ENCODE measurements around the gene TNXB.
"Not testable (repeated sequence)": the region's sequence is repeated elsewhere in the genome, so short reads cannot be mapped to it uniquely, and the experiment has no call there.

TNXB gene

DNA sequence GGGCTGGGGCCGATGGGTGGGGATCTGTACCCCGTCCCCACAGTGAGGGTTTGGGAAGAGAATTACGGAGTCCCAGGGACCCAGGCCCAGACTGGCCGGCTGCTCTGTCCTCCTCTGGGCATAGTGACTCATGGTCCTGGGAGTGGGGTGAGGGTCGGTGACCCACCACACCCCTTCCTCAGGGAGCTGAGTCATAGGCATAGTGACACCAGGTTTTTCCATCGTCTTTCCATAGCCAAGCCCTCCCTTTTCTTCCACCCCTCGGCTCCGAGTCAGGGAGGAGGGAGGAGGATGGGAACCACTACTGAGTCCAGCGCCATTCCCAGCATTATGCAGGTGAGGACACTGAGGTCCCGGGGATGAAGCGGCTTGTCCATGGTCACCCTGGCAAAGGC, 62.1 kb downstream of the TNXB start:
- H2AFZ ChIP-seq (ENCODE audit: low read depth) = no peak overlapping the region
- H4K20me1 ChIP-seq (ENCODE audit: insufficient read depth) = no peaks in the 10 kb centered on the region
- H3K36me3 ChIP-seq (ENCODE audit: insufficient read depth) = no peaks in the 10 kb centered on the region
- no peaks in the 10 kb centered on the region for H3K4me1 ChIP-seq (ENCODE audit: low read depth, poor library complexity, severe bottlenecking)
- H3K27ac ChIP-seq = no peak overlapping the region
- H3K27me3 ChIP-seq (ENCODE audit: insufficient read depth, low read depth) = peaks cover 46% of the 10 kb centered on the region
- no peaks in the 10 kb centered on the region for H3K79me2 ChIP-seq (ENCODE audit: insufficient read depth, low read depth)
- H3K4me3 ChIP-seq (IDR thresholded peaks at IDR 0.05; ENCODE audit: insufficient read depth, low read depth, low read length) = no peak overlapping the region
- H3K4me2 ChIP-seq = no peak overlapping the region
- TF ChIP-seq, protein P1, sequence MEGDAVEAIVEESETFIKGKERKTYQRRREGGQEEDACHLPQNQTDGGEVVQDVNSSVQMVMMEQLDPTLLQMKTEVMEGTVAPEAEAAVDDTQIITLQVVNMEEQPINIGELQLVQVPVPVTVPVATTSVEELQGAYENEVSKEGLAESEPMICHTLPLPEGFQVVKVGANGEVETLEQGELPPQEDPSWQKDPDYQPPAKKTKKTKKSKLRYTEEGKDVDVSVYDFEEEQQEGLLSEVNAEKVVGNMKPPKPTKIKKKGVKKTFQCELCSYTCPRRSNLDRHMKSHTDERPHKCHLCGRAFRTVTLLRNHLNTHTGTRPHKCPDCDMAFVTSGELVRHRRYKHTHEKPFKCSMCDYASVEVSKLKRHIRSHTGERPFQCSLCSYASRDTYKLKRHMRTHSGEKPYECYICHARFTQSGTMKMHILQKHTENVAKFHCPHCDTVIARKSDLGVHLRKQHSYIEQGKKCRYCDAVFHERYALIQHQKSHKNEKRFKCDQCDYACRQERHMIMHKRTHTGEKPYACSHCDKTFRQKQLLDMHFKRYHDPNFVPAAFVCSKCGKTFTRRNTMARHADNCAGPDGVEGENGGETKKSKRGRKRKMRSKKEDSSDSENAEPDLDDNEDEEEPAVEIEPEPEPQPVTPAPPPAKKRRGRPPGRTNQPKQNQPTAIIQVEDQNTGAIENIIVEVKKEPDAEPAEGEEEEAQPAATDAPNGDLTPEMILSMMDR (conservative IDR thresholded peaks at IDR 0.05; ENCODE audit: low read depth, low read length) = no peak
- H3K9ac ChIP-seq = no peak overlapping the region

DNA sequence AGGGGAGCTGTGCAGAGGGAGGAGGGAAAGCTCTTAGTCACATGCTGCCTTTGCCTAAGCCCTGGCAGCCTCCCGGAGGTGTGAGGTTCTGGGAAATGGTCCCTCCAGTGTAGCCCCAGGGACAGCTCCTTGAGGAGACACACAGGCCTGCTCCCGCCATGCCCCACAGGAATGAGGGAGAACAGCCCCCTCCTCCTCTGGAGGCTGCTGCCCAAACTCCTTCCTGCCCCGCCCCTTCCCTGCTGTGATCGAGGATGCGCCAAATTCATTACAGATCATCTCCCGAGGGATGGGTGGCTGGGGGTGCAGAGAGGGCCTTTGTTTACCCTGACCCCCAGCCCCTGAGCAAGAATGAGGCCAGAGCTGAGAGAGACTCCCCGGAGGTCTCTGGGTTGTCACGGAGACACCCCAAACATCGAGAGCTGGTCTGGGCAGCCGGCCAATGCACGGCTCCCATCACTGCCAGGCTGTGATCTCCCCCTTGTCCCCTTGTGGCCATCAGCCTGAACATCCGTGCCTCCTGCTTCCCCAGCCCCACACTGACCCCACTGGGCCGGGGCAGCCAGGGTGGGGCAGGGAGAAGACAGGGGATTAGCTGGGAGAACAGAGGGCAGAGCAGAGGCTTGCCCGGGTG, 62.6 kb downstream of the TNXB start:
- H3K9ac ChIP-seq = no peak overlapping the region
- no peak overlapping the region for H3K4me2 ChIP-seq
- H2AFZ ChIP-seq (ENCODE audit: low read depth) = no peak overlapping the region
- TF ChIP-seq, protein P1 (conservative IDR thresholded peaks at IDR 0.05; ENCODE audit: low read depth, low read length) = no peak
- H3K79me2 ChIP-seq (ENCODE audit: insufficient read depth, low read depth) = no peaks in the 10 kb centered on the region
- H3K4me3 ChIP-seq (IDR thresholded peaks at IDR 0.05; ENCODE audit: insufficient read depth, low read depth, low read length) = no peak overlapping the region
- no peaks in the 10 kb centered on the region for H3K4me1 ChIP-seq (ENCODE audit: low read depth, poor library complexity, severe bottlenecking)
- H3K36me3 ChIP-seq (ENCODE audit: insufficient read depth) = no peaks in the 10 kb centered on the region
- no peak overlapping the region for H3K27ac ChIP-seq
- peaks cover 41% of the 10 kb centered on the region for H3K27me3 ChIP-seq (ENCODE audit: insufficient read depth, low read depth)
- no peaks in the 10 kb centered on the region for H4K20me1 ChIP-seq (ENCODE audit: insufficient read depth)

DNA sequence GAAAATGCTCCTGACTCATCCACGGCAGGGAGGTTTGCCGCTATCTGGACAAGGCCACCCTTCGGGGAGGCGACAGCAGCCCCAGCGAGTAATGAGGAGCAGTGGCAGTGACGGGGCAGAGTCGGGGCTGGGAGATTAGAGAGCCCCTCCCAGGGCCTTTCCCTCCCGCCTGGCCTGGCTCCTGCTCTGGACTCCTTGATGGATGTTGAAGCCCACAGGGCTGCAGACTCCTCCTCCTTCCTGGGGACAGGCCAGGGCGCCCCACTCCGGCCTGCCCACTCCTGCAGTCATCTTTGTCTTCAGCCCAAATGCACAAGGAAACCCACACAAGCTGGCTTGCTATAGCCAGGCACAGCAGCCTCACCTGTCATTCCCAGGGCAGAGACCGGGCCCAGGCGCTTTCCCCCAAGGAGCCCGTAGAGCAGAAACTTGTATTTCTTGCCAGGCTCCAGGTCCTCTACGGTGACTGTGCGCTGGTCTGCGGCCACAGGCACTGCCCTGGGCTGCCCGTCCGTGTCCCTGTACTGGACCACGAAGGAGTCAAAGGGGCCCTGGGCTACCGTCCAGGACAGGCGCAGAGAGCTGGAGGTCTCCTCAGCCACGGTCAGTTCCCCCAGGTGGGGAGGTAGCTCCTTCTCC, 63.2 kb downstream of the TNXB start:
- Histone ChIP-seq H3K27ac (no peak overlapping the region), H3K9ac (no peak overlapping the region), H3K4me3 (IDR thresholded peaks at IDR 0.05; ENCODE audit: insufficient read depth, low read depth, low read length) (no peak overlapping the region), H3K27me3 (ENCODE audit: insufficient read depth, low read depth) (peaks cover 34% of the 10 kb centered on the region), H3K4me2 (no peak overlapping the region), H4K20me1 (ENCODE audit: insufficient read depth) (no peaks in the 10 kb centered on the region), H3K4me1 (ENCODE audit: low read depth, poor library complexity, severe bottlenecking) (no peaks in the 10 kb centered on the region), H3K36me3 (ENCODE audit: insufficient read depth) (no peaks in the 10 kb centered on the region), H3K79me2 (ENCODE audit: insufficient read depth, low read depth) (no peaks in the 10 kb centered on the region), H2AFZ (ENCODE audit: low read depth) (no peak overlapping the region)
- TF ChIP-seq, protein P1 (conservative IDR thresholded peaks at IDR 0.05; ENCODE audit: low read depth, low read length) = no peak

DNA sequence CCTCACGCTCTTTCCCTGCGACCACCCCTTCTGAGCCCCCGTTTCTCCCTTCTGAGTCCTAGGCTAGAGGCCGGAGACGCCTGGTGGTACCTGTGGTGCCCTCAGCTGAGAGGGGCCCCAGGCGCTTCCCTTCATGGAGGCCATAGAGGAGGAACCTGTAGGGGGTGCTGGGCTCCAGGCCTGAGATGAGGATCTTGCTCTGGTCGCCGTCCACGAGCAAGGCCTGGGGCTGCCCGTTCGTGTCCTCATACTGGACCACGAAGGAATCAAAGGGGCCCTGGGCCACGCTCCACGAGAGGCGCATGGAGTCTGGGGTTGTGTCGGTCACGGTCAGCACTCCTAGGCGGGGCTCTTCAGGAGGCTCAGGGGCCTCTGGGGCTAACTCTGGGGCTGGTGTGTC, 64.2 kb downstream of the TNXB start:
- H3K4me3 ChIP-seq (IDR thresholded peaks at IDR 0.05; ENCODE audit: insufficient read depth, low read depth, low read length); H3K9ac ChIP-seq; H3K4me1 ChIP-seq (ENCODE audit: low read depth, poor library complexity, severe bottlenecking); H3K4me2 ChIP-seq; H3K36me3 ChIP-seq (ENCODE audit: insufficient read depth); H3K27ac ChIP-seq; H3K79me2 ChIP-seq (ENCODE audit: insufficient read depth, low read depth); H4K20me1 ChIP-seq (ENCODE audit: insufficient read depth); H2AFZ ChIP-seq (ENCODE audit: low read depth): not testable (repeated sequence)
- H3K27me3 ChIP-seq (ENCODE audit: insufficient read depth, low read depth) = peaks cover 29% of the 10 kb centered on the region; the same call in 1 of the 2 replicates

DNA sequence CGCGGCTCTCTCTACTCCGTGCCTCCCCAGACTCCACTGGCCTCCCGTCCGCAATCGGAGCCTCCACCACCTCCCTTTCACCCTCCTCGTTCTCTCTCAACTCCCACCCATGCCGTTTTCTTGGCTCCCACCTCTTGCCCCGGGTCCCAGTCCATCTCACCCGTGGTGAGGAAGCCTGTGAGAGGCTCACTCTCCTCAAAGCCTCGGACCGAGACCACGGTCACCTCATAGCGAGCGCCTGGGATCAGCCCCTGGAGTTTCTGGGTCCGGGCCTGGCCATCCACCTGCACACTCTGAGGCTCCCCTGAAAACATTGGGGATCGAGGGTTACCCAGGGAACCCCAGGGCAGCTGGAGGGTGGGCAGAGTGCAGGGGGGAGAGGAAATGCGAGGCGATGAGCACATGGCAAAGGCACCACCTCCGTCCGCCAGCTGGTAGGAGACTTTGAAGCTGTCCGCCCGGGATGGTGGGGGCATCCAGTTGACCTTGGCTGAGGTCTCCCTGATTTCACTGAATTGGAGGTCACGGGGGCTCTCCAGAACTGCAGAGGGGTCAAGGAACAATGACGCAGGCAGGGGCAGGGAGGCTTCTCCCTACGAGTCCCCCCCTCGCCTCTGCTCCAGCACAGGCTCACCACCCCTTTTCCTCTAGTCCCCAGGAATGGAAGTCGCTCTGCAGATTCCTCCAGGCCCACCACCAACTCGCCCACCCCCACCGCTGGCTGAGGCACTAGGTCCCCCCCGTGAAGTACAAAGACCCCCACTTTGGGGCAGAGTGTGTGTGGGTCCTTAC, 65.4 kb downstream of the TNXB start:
- H4K20me1 ChIP-seq (ENCODE audit: insufficient read depth); H3K79me2 ChIP-seq (ENCODE audit: insufficient read depth, low read depth); H2AFZ ChIP-seq (ENCODE audit: low read depth); H3K4me3 ChIP-seq (IDR thresholded peaks at IDR 0.05; ENCODE audit: insufficient read depth, low read depth, low read length); H3K9ac ChIP-seq; H3K4me1 ChIP-seq (ENCODE audit: low read depth, poor library complexity, severe bottlenecking); H3K27ac ChIP-seq; H3K4me2 ChIP-seq; H3K36me3 ChIP-seq (ENCODE audit: insufficient read depth): not testable (repeated sequence)
- H3K27me3 ChIP-seq (ENCODE audit: insufficient read depth, low read depth) = peaks cover 19% of the 10 kb centered on the region; the same call in 1 of the 2 replicates

DNA sequence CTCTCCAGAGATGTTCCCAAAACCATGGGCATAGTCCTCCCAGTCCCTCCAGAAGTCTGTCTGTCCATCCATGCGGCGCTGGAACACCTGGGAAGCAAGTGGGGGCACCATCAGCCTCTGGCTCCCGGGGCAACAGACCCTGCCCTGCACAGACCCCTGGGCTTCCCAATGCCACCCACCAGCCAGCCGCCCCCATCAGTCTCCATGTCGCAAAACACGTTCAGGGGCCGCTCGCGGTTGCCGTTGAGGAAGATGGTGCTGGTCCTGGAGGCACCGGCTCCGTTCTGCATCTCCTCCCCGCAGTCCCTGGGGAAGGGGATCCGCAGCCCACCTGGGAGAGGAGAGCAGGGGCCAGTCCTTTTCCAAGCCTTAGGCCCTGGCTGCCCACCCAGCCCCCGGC, 66.9 kb downstream of the TNXB start:
- H3K27me3 ChIP-seq (ENCODE audit: insufficient read depth, low read depth) = peaks cover 16% of the 10 kb centered on the region
- H2AFZ ChIP-seq (ENCODE audit: low read depth); H3K4me1 ChIP-seq (ENCODE audit: low read depth, poor library complexity, severe bottlenecking); H3K27ac ChIP-seq; H3K36me3 ChIP-seq (ENCODE audit: insufficient read depth); H3K9ac ChIP-seq; H4K20me1 ChIP-seq (ENCODE audit: insufficient read depth); H3K79me2 ChIP-seq (ENCODE audit: insufficient read depth, low read depth); H3K4me2 ChIP-seq; H3K4me3 ChIP-seq (IDR thresholded peaks at IDR 0.05; ENCODE audit: insufficient read depth, low read depth, low read length): not testable (repeated sequence)

DNA sequence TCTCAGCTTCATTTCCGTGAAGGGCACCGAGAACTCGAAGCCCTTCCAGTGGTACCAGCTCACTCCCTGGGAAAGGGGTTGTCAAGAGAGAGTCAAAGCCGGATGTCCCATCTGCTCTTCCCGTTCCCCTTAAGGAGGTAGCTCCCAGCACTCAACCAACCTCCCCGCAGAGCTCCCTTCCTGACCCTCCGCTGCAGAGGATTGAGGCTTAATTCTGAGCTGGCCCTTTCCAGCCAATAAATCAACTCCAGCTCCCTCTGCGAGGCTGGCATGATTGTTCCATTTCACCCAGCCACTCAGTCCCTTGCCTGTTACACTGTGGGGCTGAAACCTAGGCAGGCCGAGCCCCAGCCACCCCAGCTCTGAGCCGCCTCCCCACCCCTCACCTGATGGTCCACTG, 67.8 kb downstream of the TNXB start:
- not testable (repeated sequence) for H3K79me2 ChIP-seq (ENCODE audit: insufficient read depth, low read depth); H3K27me3 ChIP-seq (ENCODE audit: insufficient read depth, low read depth); H4K20me1 ChIP-seq (ENCODE audit: insufficient read depth); H3K4me1 ChIP-seq (ENCODE audit: low read depth, poor library complexity, severe bottlenecking); H2AFZ ChIP-seq (ENCODE audit: low read depth); H3K4me2 ChIP-seq; H3K4me3 ChIP-seq (IDR thresholded peaks at IDR 0.05; ENCODE audit: insufficient read depth, low read depth, low read length); H3K27ac ChIP-seq; H3K36me3 ChIP-seq (ENCODE audit: insufficient read depth); H3K9ac ChIP-seq

Data from KMS-11 (cell line).